Loucy (cell line): ENCODE data around the gene NGFR.

ENCODE experiments used
- H2AFZ ChIP-seq: fragments of 200-600 bp; sonication (generic); 2 replicates; pipeline ENCODE4 v1.6.0; 2016; ENCODE audit warnings: antibody characterized with exemption, mild to moderate bottlenecking, low read length, moderate library complexity
- H3F3A ChIP-seq: fragments of 200-600 bp; 2 replicates; pipeline ENCODE4 v1.6.0; 2016; ENCODE audit warnings: antibody characterized with exemption, low read depth, mild to moderate bottlenecking
- H3K27me3 ChIP-seq: fragments of 200-600 bp; sonication (generic); 2 replicates; pipeline ENCODE4 v1.6.1; 2014; ENCODE audit warnings: low read length, mild to moderate bottlenecking; ENCODE audit not compliant: insufficient read depth, poor library complexity, severe bottlenecking
- H3K36me3 ChIP-seq: fragments of 200-600 bp; sonication (generic); 2 replicates; pipeline ENCODE4 v1.6.1; 2016; ENCODE audit warnings: low read length; ENCODE audit not compliant: insufficient read depth
- H3K4me1 ChIP-seq: fragments of 200-600 bp; sonication (generic); 2 replicates; pipeline ENCODE4 v1.5.1; 2014; ENCODE audit warnings: low read length, mild to moderate bottlenecking; ENCODE audit not compliant: insufficient read depth, poor library complexity, severe bottlenecking
- H3K4me2 ChIP-seq: fragments of 200-600 bp; sonication (generic); 2 replicates; pipeline ENCODE4 v1.6.0; 2014; ENCODE audit warnings: antibody characterized with exemption, low read length, low read depth, mild to moderate bottlenecking; ENCODE audit not compliant: poor library complexity, severe bottlenecking
- H3K4me3 ChIP-seq: fragments of 200-600 bp; sonication (generic); 2 replicates; pipeline ENCODE4 v1.5.1; 2014; ENCODE audit warnings: low read length, mild to moderate bottlenecking, mixed read lengths; ENCODE audit not compliant: poor library complexity, severe bottlenecking
- H3K79me2 ChIP-seq: fragments of 200-600 bp; sonication (generic); 2 replicates; pipeline ENCODE4 v1.6.1; 2014; ENCODE audit warnings: low read length; ENCODE audit not compliant: insufficient read depth
- H3K9ac ChIP-seq: fragments of 200-600 bp; sonication (generic); 2 replicates; pipeline ENCODE4 v1.6.0; 2014; ENCODE audit warnings: mild to moderate bottlenecking, low read depth, low read length, moderate library complexity; ENCODE audit not compliant: poor library complexity, severe bottlenecking
- H3K9me2 ChIP-seq: fragments of 200-600 bp; sonication (generic); replicated peaks from 2 replicates; pipeline ENCODE4 v1.6.1; 2016; ENCODE audit warnings: low read depth, low read length, mixed read lengths
- H3K9me3 ChIP-seq: fragments of 200-600 bp; sonication (generic); 2 replicates; pipeline ENCODE4 v1.6.1; 2014; ENCODE audit warnings: mild to moderate bottlenecking, antibody characterized with exemption, low read length, low read depth; ENCODE audit not compliant: insufficient read depth
- H4K20me1 ChIP-seq: fragments of 200-600 bp; sonication (generic); 2 replicates; pipeline ENCODE4 v1.6.0; 2014; ENCODE audit warnings: antibody characterized with exemption, low read length, mild to moderate bottlenecking; ENCODE audit not compliant: insufficient read depth, poor library complexity, severe bottlenecking
- CTCF ChIP-seq: fragments of 200-600 bp; sonication (generic); conservative IDR thresholded peaks from 2 replicates; pipeline ENCODE4 v1.5.1; 2014; ENCODE audit warnings: mild to moderate bottlenecking, antibody characterized with exemption, low read length
- EZH2phosphoT487 ChIP-seq: fragments of 200-600 bp; IDR thresholded peaks from 2 replicates; pipeline ENCODE4 v1.6.1; 2018; ENCODE audit warnings: antibody characterized with exemption, mild to moderate bottlenecking, moderate library complexity, borderline replicate concordance

The NGFR gene

GRCh38 chr17:49486012-49486641 lies 9.0 kb upstream of the NGFR start:
- no peak overlapping the region for H3K4me3 ChIP-seq
- TF ChIP-seq CTCF = no peak
- no peak for TF ChIP-seq EZH2phosphoT487
- H3K9ac ChIP-seq = no peak overlapping the region
- H2AFZ ChIP-seq = peak overlapping the region; percentile 29; the same call in 1 of the 2 replicates
- no peaks in the 10 kb centered on the region for H3K79me2 ChIP-seq
- H4K20me1 ChIP-seq = no peaks in the 10 kb centered on the region
- H3F3A ChIP-seq = no peaks in the 10 kb centered on the region
- no peaks in the 10 kb centered on the region for H3K27me3 ChIP-seq
- H3K9me2 ChIP-seq = no peaks in the 10 kb centered on the region
- H3K4me1 ChIP-seq = peaks cover 16% of the 10 kb centered on the region
- no peaks in the 10 kb centered on the region for H3K36me3 ChIP-seq
- no peaks in the 10 kb centered on the region for H3K9me3 ChIP-seq
- H3K4me2 ChIP-seq = no peak overlapping the region

GRCh38 chr17:49487183-49487582 lies 7.9 kb upstream of the NGFR start:
- Histone ChIP-seq H2AFZ (no peak overlapping the region), H3K4me3 (no peak overlapping the region), H3F3A (no peaks in the 10 kb centered on the region), H3K27me3 (no peaks in the 10 kb centered on the region), H3K4me2 (no peak overlapping the region), H3K79me2 (no peaks in the 10 kb centered on the region), H3K4me1 (peaks cover 16% of the 10 kb centered on the region), H3K36me3 (no peaks in the 10 kb centered on the region), H4K20me1 (no peaks in the 10 kb centered on the region), H3K9ac (no peak overlapping the region), H3K9me2 (no peaks in the 10 kb centered on the region), H3K9me3 (no peaks in the 10 kb centered on the region)
- TF ChIP-seq CTCF (no peak), EZH2phosphoT487 (no peak)

GRCh38 chr17:49488612-49489011 lies 6.5 kb upstream of the NGFR start:
- Histone ChIP-seq H3K36me3 (no peaks in the 10 kb centered on the region), H3K9me2 (no peaks in the 10 kb centered on the region), H3K9me3 (no peaks in the 10 kb centered on the region), H3K4me2 (no peak overlapping the region), H3K4me3 (no peak overlapping the region), H3K9ac (no peak overlapping the region), H3K27me3 (no peaks in the 10 kb centered on the region), H4K20me1 (no peaks in the 10 kb centered on the region), H2AFZ (no peak overlapping the region), H3K79me2 (no peaks in the 10 kb centered on the region), H3K4me1 (peaks cover 21% of the 10 kb centered on the region), H3F3A (no peaks in the 10 kb centered on the region)
- no peak for TF ChIP-seq CTCF
- TF ChIP-seq EZH2phosphoT487 = no peak
